Activated CD4-positive, alpha-beta T cell treated with anti-CD3 and anti-CD28 coated beads, Interleukin-2, amount 50 U/mL, for 4 hours (primary cell): ENCODE data around the gene UBE2O.

Source experiments
- DNase-seq, 2 experiments: peaks; one replicate each; pipeline ENCODE4 v3.0.0-alpha.2; 2020

The UBE2O gene

GRCh38 chr17:76385892-76386786, 66.8 kb downstream of the UBE2O start:
- DNase-seq, result peak; percentile 81 to 82

- DNase-seq, result peak; percentile 30 to 35
Observed at GRCh38 chr17:76384987-76385891, 67.7 kb downstream of the UBE2O start.

GRCh38 chr17:76384222-76384986, 68.5 kb downstream of the UBE2O start, which contains the start of gene SPHK1:
Gene SPHK1, plus strand, starts transcription at chr17:76384609. Its CDS starts 1,036 bp downstream, at chr17:76385645.
- DNase-seq, result peak; percentile 48 to 50

- peak; percentile 30 to 40 for DNase-seq
Observed at GRCh38 chr17:76383546-76384221, 69.3 kb downstream of the UBE2O start.

DNA sequence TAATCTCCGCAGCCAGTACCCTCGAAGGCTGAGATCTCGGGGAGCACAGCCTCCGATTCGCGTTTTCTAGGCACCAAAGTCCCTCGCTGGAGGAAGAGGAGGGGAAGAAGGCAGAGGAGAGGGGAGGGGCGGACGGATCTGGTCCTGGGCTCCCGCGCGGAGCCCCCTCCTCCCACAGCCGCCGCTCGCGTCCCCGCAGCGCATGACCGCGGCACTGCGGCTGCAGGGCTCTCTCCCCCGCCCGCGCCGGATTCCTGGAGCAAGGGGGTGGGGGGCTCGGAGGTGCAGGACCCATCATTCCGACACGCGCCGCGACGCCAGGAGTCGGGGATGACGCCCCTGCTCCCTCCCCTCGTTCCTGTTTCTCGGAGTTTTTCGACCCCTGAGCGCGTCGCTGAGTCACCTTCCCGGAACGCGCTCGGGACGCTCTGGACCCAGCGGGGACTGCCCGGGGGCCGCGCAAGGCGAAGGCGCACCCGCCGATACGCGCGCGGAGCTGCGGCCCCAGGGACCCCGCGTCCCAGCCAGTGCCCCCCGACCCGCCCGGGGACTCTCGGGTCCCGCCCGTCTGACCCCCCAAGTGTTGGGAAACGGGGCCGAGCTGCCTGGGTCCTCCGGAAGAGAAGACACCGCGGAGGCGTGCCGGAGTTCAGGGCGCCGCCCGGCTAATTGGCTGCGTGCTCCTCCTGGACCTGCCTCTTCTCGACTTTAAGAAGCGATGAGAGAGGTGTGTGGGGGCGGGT, 70.0 kb downstream of the UBE2O start:
- peak; percentile 46 to 56 for DNase-seq

GRCh38 chr17:76382351-76382802, 70.6 kb downstream of the UBE2O start:
- peak; percentile 17 to 19 for DNase-seq

- DNase-seq, result no peak
Observed at GRCh38 chr17:76381633-76382350, 71.2 kb downstream of the UBE2O start.

- DNase-seq, result no peak
Observed at GRCh38 chr17:76379646-76380376, 73.1 kb downstream of the UBE2O start.

GRCh38 chr17:76379275-76379641, 73.7 kb downstream of the UBE2O start:
- no peak for DNase-seq

GRCh38 chr17:76378548-76379274, 74.2 kb downstream of the UBE2O start:
- DNase-seq, result no peak

DNA sequence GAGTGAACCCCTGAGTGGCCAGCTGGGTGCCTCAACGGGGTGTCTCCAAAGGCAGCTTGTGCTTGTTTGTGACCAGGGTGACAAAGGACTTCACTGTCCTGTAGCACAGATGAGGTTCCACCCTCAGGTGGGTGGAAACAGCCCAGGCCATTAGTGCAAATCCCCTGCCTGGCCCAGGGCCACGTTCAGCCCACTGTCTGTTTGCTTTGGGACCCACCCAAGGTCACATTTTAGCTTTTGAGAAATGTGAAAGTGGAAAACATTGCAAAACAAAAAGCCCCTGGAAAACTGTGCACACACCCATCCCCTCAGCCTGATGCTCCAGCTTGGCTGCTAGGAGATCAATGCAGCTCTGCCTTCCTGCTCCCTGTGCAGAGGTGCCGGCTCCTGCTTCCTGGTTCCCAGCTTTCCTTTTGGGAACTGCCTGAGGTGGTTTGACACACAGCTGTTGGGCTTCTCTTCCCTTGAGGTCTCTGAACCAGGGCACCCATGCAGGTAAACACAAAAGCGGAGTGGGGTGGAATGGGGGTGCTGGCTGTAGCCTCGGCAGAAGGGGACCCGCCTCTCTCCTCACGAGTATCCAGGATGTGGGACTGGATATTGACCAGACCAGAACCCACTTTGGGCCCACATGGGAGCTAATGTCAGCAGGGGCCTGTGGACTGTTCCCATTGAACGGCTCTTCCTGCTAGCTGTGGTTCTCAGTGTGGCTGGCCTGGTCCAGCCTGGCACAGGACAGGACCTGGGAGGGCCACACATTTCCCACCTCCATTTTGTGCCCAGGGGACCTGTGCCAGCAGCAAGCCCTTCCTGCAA, 76.4 kb downstream of the UBE2O start:
- no peak for DNase-seq

DNA sequence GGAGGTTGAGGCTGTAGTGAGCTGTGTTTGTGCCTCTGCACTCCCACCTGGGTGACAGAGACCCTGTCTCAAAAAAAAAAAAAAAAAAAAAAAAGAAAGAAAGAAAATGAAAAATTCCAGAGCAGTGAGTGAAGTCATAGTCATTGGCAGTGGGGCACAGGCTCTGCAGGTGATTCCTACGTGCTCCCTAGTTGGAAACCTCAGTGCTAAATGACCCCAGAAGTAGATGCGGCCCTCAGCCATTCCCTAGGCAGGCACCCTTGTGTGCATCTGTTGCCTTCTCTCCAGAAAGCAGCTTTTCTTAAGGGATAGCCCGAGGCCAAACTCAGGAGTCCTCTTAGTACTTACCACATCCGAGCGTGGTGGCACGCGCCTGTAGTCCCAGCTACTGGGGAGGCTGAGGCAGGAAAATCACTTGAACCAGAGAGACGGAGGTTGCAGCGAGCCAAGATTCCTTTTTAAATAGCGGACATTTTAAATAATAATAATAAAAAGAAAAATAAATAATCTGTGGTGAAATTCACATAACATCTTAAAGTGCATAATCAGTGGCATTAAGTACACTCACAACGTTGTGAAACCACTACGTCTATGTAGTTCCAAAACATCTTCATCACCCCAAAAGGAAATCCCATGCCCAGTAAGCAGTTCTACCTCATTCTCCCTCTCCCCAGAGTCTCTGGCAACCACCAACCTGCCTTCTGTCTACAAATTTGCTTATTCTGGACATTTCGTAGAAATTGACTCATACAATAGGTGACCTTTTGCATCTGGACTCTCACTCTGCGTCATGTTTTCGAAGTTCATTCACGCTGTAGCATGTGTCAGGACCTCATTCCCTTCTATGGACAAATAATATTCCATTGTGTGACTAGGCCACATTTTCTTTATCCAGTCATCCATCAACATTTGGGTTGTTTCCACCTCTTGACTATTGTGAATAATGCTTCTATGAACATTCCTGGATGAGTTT, 81.0 kb downstream of the UBE2O start:
- DNase-seq, result no peak

DNA sequence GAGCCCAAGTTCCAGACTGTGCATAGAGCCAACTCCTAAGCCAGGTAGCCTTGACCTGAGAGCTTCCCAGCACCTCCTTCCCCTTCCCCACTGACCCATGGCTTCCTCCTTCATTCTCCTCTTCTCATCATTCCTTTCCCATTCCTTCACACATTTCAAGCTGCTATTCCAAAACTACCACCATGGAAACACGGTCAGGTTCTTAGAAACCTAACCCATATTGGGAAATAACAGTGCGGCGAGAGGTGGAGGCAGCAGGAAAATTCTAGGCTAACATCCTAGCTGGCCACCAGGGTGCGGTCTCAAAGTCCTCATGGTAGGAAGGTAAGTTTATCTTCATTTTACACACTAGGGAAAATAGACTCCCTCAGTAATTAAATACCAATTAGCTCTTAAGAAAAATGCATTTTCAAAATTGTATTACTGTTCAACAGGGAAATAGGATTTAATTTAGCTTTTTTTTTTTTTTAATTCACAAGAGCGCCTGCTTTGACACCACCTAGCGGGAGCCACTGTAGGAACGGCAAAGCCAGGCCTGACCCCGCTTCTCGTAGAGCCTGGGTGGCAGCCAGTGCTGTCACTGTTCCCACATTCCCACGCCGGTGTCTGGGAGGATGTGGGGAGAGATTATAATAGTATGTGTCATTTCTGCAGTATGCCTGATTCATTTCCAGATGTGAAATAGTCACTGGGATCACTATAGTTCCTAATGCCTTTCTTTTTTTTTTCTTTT, 82.5 kb downstream of the UBE2O start:
- no peak for DNase-seq

DNA sequence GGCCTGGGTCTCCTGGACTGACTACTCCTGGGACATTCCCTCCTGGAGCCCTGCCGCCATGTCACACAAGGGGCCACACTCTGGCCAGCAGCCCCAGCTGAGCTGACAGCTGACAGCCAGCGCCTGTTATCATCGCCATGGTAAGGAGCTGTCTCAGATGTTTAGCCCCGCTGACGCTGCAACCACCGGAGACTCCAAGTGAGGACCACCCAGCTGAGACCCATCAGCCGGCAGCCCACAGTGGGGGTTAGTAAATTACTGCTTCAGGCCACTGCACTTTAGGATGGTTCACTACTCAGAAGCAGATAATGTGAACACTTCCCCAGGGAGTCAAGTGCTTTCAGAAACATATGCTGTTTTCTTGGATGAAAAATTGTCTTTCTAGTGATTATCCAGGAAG, 83.1 kb downstream of the UBE2O start:
- no peak for DNase-seq

GRCh38 chr17:76369379-76369778, 83.6 kb downstream of the UBE2O start:
- DNase-seq, result no peak

DNA sequence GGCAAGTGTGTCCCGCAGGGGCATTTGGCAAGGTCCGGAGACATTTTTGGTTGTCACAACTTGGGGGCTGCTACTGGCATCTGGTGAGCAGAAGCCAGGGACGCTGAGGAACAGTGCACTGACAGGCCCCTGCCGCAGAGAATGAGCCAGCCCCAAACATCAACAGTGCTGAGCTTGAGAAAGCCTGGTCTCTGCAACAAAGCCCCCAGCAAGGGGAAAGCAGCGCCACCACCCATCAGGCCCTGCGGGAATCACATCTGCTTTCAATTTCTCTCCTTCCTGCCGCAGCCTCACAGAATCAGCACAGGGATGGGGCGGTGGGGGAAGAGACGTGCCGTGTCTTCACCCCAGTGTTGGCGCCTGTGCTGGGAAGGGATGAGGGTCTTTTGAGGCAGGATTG, 84.4 kb downstream of the UBE2O start:
- no peak for DNase-seq
